Measurements from ENCODE around the gene BTBD9. TPM values are rescaled to one million over a fixed set of nuclear protein-coding genes. Genes with fewer than 3 reads are reported as not detected.

BTBD9 gene
- total RNA-seq, 1 donor from 2014 or later = 17.2 TPM

GRCh38 chr6:38158762-38159350 lies 480.9 kb downstream of the BTBD9 start:
- no peak overlapping the region for H3K9ac ChIP-seq (ENCODE audit: low read depth in 1 of 3, low read length in 3 of 3)
- no peak overlapping the region for H3K27ac ChIP-seq (ENCODE audit: low read depth, low read length)
- peaks cover 0 to 2% (median 0%) of the 10 kb centered on the region in 3 donors for H3K36me3 ChIP-seq (ENCODE audit: control insufficient read depth in 3 of 3, insufficient read depth in 3 of 3, low read length in 3 of 3)
- H3K9me3 ChIP-seq (ENCODE audit: control insufficient read depth in 3 of 3, low read length in 3 of 3) = no peaks in the 10 kb centered on the region
- no peak overlapping the region for H3K4me3 ChIP-seq (ENCODE audit: low read length in 3 of 3)
- no peaks in the 10 kb centered on the region for H3K27me3 ChIP-seq (ENCODE audit: control insufficient read depth in 3 of 3, insufficient read depth in 3 of 3, low read length in 3 of 3)
- H3K4me1 ChIP-seq (ENCODE audit: control insufficient read depth in 3 of 3, insufficient read depth in 3 of 3, low read length in 3 of 3) = peaks cover 0 to 4% (median 3%) of the 10 kb centered on the region in 3 donors

GRCh38 chr6:38157905-38158304 lies 481.8 kb downstream of the BTBD9 start:
- Histone ChIP-seq H3K4me3 (ENCODE audit: low read length in 3 of 3) (no peak overlapping the region), H3K9me3 (ENCODE audit: control insufficient read depth in 3 of 3, low read length in 3 of 3) (no peaks in the 10 kb centered on the region), H3K36me3 (ENCODE audit: control insufficient read depth in 3 of 3, insufficient read depth in 3 of 3, low read length in 3 of 3) (peaks cover 0 to 7% (median 2%) of the 10 kb centered on the region in 3 donors), H3K9ac (ENCODE audit: low read depth in 1 of 3, low read length in 3 of 3) (no peak overlapping the region), H3K27ac (ENCODE audit: low read depth, low read length) (no peak overlapping the region), H3K27me3 (ENCODE audit: control insufficient read depth in 3 of 3, insufficient read depth in 3 of 3, low read length in 3 of 3) (no peaks in the 10 kb centered on the region), H3K4me1 (ENCODE audit: control insufficient read depth in 3 of 3, insufficient read depth in 3 of 3, low read length in 3 of 3) (peaks cover 0 to 4% (median 3%) of the 10 kb centered on the region in 3 donors)

- peaks cover 0 to 4% (median 3%) of the 10 kb centered on the region in 3 donors for H3K4me1 ChIP-seq (ENCODE audit: control insufficient read depth in 3 of 3, insufficient read depth in 3 of 3, low read length in 3 of 3)
- H3K27me3 ChIP-seq (ENCODE audit: control insufficient read depth in 3 of 3, insufficient read depth in 3 of 3, low read length in 3 of 3) = no peaks in the 10 kb centered on the region
- no peak overlapping the region for H3K27ac ChIP-seq (ENCODE audit: low read depth, low read length)
- no peak overlapping the region for H3K4me3 ChIP-seq (ENCODE audit: low read length in 3 of 3)
- no peak overlapping the region for H3K9ac ChIP-seq (ENCODE audit: low read depth in 1 of 3, low read length in 3 of 3)
- H3K36me3 ChIP-seq (ENCODE audit: control insufficient read depth in 3 of 3, insufficient read depth in 3 of 3, low read length in 3 of 3) = peaks cover 4 to 11% (median 4%) of the 10 kb centered on the region in 3 donors
- H3K9me3 ChIP-seq (ENCODE audit: control insufficient read depth in 3 of 3, low read length in 3 of 3) = no peaks in the 10 kb centered on the region
Observed at GRCh38 chr6:38156818-38157565, 482.7 kb downstream of the BTBD9 start.

- Histone ChIP-seq H3K27me3 (ENCODE audit: control insufficient read depth in 3 of 3, insufficient read depth in 3 of 3, low read length in 3 of 3) (no peaks in the 10 kb centered on the region), H3K36me3 (ENCODE audit: control insufficient read depth in 3 of 3, insufficient read depth in 3 of 3, low read length in 3 of 3) (peaks cover 9 to 12% (median 9%) of the 10 kb centered on the region in 3 donors), H3K27ac (ENCODE audit: low read depth, low read length) (no peak overlapping the region), H3K9me3 (ENCODE audit: control insufficient read depth in 3 of 3, low read length in 3 of 3) (no peaks in the 10 kb centered on the region), H3K9ac (ENCODE audit: low read depth in 1 of 3, low read length in 3 of 3) (no peak overlapping the region), H3K4me1 (ENCODE audit: control insufficient read depth in 3 of 3, insufficient read depth in 3 of 3, low read length in 3 of 3) (peaks cover 0 to 4% (median 3%) of the 10 kb centered on the region in 3 donors), H3K4me3 (ENCODE audit: low read length in 3 of 3) (no peak overlapping the region)
Observed at GRCh38 chr6:38155621-38156204, 484.0 kb downstream of the BTBD9 start.

- Histone ChIP-seq H3K27me3 (ENCODE audit: control insufficient read depth in 3 of 3, insufficient read depth in 3 of 3, low read length in 3 of 3) (no peaks in the 10 kb centered on the region), H3K27ac (ENCODE audit: low read depth, low read length) (no peak overlapping the region), H3K4me1 (ENCODE audit: control insufficient read depth in 3 of 3, insufficient read depth in 3 of 3, low read length in 3 of 3) (peaks cover 0 to 4% (median 3%) of the 10 kb centered on the region in 3 donors), H3K9ac (ENCODE audit: low read depth in 1 of 3, low read length in 3 of 3) (no peak overlapping the region), H3K36me3 (ENCODE audit: control insufficient read depth in 3 of 3, insufficient read depth in 3 of 3, low read length in 3 of 3) (peaks cover 9 to 12% (median 10%) of the 10 kb centered on the region in 3 donors), H3K9me3 (ENCODE audit: control insufficient read depth in 3 of 3, low read length in 3 of 3) (no peaks in the 10 kb centered on the region), H3K4me3 (ENCODE audit: low read length in 3 of 3) (no peak overlapping the region)
Observed at GRCh38 chr6:38155144-38155543, 484.6 kb downstream of the BTBD9 start.

- Histone ChIP-seq H3K9ac (ENCODE audit: low read depth in 1 of 3, low read length in 3 of 3) (no peak overlapping the region), H3K9me3 (ENCODE audit: control insufficient read depth in 3 of 3, low read length in 3 of 3) (no peaks in the 10 kb centered on the region), H3K4me1 (ENCODE audit: control insufficient read depth in 3 of 3, insufficient read depth in 3 of 3, low read length in 3 of 3) (peaks cover 0 to 4% (median 3%) of the 10 kb centered on the region in 3 donors), H3K4me3 (ENCODE audit: low read length in 3 of 3) (no peak overlapping the region), H3K36me3 (ENCODE audit: control insufficient read depth in 3 of 3, insufficient read depth in 3 of 3, low read length in 3 of 3) (peaks cover 9 to 12% (median 10%) of the 10 kb centered on the region in 3 donors), H3K27ac (ENCODE audit: low read depth, low read length) (no peak overlapping the region), H3K27me3 (ENCODE audit: control insufficient read depth in 3 of 3, insufficient read depth in 3 of 3, low read length in 3 of 3) (no peaks in the 10 kb centered on the region)
Observed at GRCh38 chr6:38154731-38155130, 485.0 kb downstream of the BTBD9 start.

- no peak overlapping the region for H3K27ac ChIP-seq (ENCODE audit: low read depth, low read length)
- H3K36me3 ChIP-seq (ENCODE audit: control insufficient read depth in 3 of 3, insufficient read depth in 3 of 3, low read length in 3 of 3) = peaks cover 9 to 12% (median 10%) of the 10 kb centered on the region in 3 donors
- H3K27me3 ChIP-seq (ENCODE audit: control insufficient read depth in 3 of 3, insufficient read depth in 3 of 3, low read length in 3 of 3) = no peaks in the 10 kb centered on the region
- no peaks in the 10 kb centered on the region for H3K9me3 ChIP-seq (ENCODE audit: control insufficient read depth in 3 of 3, low read length in 3 of 3)
- no peak overlapping the region for H3K4me3 ChIP-seq (ENCODE audit: low read length in 3 of 3)
- peaks cover 0 to 8% (median 5%) of the 10 kb centered on the region in 3 donors for H3K4me1 ChIP-seq (ENCODE audit: control insufficient read depth in 3 of 3, insufficient read depth in 3 of 3, low read length in 3 of 3)
- H3K9ac ChIP-seq (ENCODE audit: low read depth in 1 of 3, low read length in 3 of 3) = no peak overlapping the region
Observed at GRCh38 chr6:38153798-38154345, 485.9 kb downstream of the BTBD9 start.

GRCh38 chr6:38153076-38153797 lies 486.5 kb downstream of the BTBD9 start:
- peaks cover 0 to 8% (median 5%) of the 10 kb centered on the region in 3 donors for H3K4me1 ChIP-seq (ENCODE audit: control insufficient read depth in 3 of 3, insufficient read depth in 3 of 3, low read length in 3 of 3)
- no peak overlapping the region for H3K27ac ChIP-seq (ENCODE audit: low read depth, low read length)
- peaks cover 9 to 12% (median 10%) of the 10 kb centered on the region in 3 donors for H3K36me3 ChIP-seq (ENCODE audit: control insufficient read depth in 3 of 3, insufficient read depth in 3 of 3, low read length in 3 of 3)
- no peak overlapping the region for H3K4me3 ChIP-seq (ENCODE audit: low read length in 3 of 3)
- H3K9me3 ChIP-seq (ENCODE audit: control insufficient read depth in 3 of 3, low read length in 3 of 3) = no peaks in the 10 kb centered on the region
- H3K9ac ChIP-seq (ENCODE audit: low read depth in 1 of 3, low read length in 3 of 3) = no peak overlapping the region
- H3K27me3 ChIP-seq (ENCODE audit: control insufficient read depth in 3 of 3, insufficient read depth in 3 of 3, low read length in 3 of 3) = no peaks in the 10 kb centered on the region

- H3K36me3 ChIP-seq (ENCODE audit: control insufficient read depth in 3 of 3, insufficient read depth in 3 of 3, low read length in 3 of 3) = peaks cover 9 to 12% (median 10%) of the 10 kb centered on the region in 3 donors
- H3K27ac ChIP-seq (ENCODE audit: low read depth, low read length) = no peak overlapping the region
- H3K9me3 ChIP-seq (ENCODE audit: control insufficient read depth in 3 of 3, low read length in 3 of 3) = no peaks in the 10 kb centered on the region
- H3K4me3 ChIP-seq (ENCODE audit: low read length in 3 of 3) = no peak overlapping the region
- peaks cover 0 to 8% (median 5%) of the 10 kb centered on the region in 3 donors for H3K4me1 ChIP-seq (ENCODE audit: control insufficient read depth in 3 of 3, insufficient read depth in 3 of 3, low read length in 3 of 3)
- no peaks in the 10 kb centered on the region for H3K27me3 ChIP-seq (ENCODE audit: control insufficient read depth in 3 of 3, insufficient read depth in 3 of 3, low read length in 3 of 3)
- no peak overlapping the region for H3K9ac ChIP-seq (ENCODE audit: low read depth in 1 of 3, low read length in 3 of 3)
Observed at GRCh38 chr6:38152620-38153019, 487.1 kb downstream of the BTBD9 start.

Data from skeletal muscle tissue (tissue), 4 donors.